GM21529 (cell line): Measurements from ENCODE around the gene MAN1A2.

Experiments
- ATAC-seq: cut with Tn5 transposase; IDR thresholded peaks from one replicate; pipeline ENCODE4 v1.9.1; 2021; ENCODE audit not compliant: unreplicated experiment

MAN1A2 gene

GRCh38 chr1:117481410-117481809, 114.2 kb downstream of the MAN1A2 start:
- ATAC-seq: no peak

GRCh38 chr1:117493906-117494305, 126.7 kb downstream of the MAN1A2 start:
- ATAC-seq: no peak

DNA sequence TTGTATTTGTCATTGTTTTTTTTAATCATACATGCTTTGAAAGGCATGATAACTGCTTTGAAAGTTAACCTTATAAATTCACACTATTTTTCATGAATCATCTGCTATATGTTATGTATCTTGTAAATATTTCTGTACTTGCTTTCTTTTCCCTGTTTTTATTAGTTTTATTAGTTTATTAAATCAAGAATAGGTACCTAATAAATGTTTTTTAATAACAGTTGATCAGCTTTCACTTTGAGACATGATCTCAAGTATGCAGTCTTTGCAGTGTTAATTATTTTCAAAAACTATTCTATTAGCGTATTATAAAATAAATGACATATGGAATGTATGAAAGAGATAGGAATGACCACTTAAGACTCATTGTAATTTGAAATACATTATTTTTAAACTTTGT, 127.8 kb downstream of the MAN1A2 start:
- no peak for ATAC-seq

DNA sequence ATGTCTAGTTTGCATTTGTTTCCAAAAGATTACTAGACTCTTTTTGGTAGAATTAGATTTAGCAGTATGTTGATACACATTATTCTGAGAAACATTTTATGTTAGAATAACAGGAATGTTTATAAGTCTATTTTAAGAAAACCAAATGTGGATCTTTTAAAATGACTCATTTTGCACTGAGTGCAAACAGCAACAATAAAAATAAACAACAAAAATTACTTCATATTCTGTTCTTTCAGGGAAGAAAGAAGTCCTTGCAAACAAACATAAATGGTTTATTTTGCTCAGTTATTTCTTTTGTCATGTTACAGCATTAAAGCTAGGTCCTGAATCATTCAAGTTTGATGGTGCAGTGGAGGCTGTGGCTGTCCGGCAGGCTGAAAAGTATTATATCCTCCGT, 131.8 kb downstream of the MAN1A2 start:
- ATAC-seq: no peak

DNA sequence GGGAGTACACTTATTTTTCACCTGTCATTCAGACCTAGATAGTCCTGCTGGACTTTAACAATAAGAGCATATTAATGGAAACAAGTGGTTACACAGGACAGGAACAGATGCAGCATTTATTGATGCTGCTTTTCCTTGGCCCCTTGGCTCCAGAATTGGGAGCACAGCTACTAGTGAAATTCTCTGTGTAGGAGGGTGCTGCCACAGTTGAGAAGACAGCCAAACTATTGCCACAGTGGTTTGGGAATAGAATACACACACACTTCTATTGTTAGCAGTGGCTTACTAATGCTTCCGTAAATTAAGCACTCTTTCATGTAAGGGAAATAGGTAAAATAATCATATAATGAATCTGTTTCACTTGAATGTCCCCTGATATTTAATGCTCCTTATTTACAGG, 133.3 kb downstream of the MAN1A2 start:
- no peak for ATAC-seq

DNA sequence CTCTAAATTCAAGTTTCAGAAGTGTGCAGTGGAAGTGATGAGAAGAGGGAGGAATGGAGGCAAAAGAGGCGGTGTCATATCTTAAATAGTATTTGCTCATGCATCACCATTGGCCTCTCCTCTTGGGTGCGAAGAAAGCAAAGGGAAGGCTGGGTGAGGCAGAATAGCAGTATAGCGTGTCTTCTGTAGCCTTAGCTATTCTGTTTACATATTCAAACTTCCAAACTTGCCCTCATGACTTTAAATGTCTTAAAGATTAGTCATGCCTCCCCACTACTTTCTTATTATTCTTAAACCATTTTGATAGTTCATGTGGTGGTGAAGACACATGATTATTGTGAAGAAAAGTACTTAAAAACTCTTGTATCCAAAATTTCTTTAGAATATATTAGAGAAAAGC, 134.0 kb downstream of the MAN1A2 start:
- no peak for ATAC-seq

- ATAC-seq: no peak
Observed at GRCh38 chr1:117511273-117511672, 144.0 kb downstream of the MAN1A2 start.

GRCh38 chr1:117512728-117513321, 145.6 kb downstream of the MAN1A2 start:
- no peak for ATAC-seq

- no peak for ATAC-seq
Observed at GRCh38 chr1:117523111-117523510, 155.9 kb downstream of the MAN1A2 start.

DNA sequence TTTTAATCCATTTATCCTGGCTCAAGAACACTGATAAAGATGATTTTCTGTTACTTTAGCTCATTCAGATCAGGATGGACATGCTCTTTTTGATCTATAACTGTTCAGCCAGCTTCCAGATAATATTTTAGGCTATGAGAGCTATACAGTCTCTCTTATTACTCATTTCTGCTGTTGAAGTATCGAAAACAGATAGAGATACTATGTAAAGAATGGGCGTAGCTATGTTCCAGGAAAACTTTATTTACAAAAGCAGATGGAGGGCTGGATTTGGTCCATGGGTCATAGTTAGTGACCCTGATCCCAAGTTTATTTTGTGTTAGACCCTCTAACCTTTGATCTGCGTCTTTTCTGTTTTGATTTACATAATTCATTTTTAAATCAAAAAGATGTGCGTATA, 159.8 kb downstream of the MAN1A2 start:
- no peak for ATAC-seq

- no peak for ATAC-seq
Observed at GRCh38 chr1:117527566-117528102, 160.4 kb downstream of the MAN1A2 start.

DNA sequence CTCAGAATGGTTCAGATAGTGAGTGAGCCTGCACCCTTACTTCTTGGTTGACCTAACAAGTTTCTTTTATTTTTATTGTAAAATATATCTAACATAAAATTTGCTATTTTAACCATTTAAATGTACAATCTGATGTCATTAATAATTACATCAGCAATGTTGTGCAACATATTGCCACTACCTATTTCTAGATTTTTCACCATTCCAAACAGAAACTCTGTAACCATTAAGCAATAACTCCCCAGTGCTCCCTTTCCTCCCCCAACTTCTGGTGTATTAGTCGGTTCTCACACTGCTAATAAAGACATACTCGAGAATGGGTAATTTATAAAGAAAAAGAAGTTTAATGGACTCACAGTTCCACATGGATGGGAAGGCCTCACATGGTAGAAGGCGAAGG, 162.4 kb downstream of the MAN1A2 start:
- no peak for ATAC-seq

DNA sequence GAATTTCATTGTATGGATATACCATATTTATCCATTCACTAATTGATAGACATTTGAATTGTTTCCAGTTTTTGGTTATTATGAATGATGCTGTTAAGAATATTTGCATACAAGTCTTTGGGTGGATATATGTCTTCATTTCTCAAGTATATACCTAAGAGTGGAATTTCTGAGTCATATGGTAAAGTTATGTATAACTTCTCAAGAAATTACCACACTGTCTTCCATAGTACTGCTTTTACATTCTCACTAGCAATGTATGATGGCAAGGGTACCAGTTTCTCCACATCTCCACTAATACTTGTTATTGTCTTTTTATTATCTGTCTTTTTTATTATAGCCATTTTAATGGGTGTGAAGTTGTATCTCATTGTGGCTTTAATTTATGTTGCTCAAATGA, 164.0 kb downstream of the MAN1A2 start:
- no peak for ATAC-seq

GRCh38 chr1:117534995-117535467, 167.8 kb downstream of the MAN1A2 start:
- ATAC-seq: peak; percentile 83

- ATAC-seq: no peak
Observed at GRCh38 chr1:117535821-117536220, 168.6 kb downstream of the MAN1A2 start.

GRCh38 chr1:117537291-117537920, 170.2 kb downstream of the MAN1A2 start:
- ATAC-seq: no peak

- no peak for ATAC-seq
Observed at GRCh38 chr1:117540532-117540931, 173.3 kb downstream of the MAN1A2 start.

DNA sequence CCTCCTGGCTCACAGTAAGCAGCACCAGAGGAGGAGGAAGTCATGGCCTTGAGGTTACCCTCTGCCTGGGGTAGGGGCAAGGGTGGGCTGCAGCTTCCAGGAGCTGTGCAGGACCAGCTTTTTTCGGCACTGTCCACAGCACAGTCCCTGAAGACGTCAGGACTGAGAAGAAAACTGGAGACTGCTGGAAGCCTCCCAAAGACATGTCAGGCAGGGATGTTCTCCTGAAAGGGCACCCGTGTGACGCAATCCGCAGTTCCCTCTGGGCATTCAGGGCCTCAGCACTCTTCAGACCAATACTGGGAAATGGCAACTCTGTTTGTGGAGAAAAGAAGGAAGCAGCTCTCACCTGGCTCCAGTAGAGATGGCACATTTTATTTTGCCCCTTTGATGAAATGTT, 173.8 kb downstream of the MAN1A2 start:
- ATAC-seq: no peak

DNA sequence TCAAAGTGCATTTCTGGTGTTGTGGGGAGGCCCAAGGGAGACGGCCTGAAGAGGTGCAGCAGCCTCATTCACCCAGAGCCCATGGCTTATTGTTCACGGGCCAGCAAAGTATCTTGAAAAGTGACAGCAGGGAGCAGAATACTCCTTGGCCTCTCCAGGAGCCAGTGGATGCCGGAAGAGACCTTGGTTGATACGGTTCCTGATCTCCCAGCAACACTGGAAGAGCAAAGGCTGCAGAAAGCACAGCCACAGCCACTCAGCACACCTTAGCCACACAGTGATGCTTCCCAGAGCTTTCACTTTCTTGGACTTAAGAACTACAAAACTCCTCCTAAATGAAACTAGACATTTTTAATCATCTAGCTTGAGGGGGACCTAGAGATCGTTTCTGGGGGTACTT, 174.3 kb downstream of the MAN1A2 start:
- ATAC-seq: no peak

DNA sequence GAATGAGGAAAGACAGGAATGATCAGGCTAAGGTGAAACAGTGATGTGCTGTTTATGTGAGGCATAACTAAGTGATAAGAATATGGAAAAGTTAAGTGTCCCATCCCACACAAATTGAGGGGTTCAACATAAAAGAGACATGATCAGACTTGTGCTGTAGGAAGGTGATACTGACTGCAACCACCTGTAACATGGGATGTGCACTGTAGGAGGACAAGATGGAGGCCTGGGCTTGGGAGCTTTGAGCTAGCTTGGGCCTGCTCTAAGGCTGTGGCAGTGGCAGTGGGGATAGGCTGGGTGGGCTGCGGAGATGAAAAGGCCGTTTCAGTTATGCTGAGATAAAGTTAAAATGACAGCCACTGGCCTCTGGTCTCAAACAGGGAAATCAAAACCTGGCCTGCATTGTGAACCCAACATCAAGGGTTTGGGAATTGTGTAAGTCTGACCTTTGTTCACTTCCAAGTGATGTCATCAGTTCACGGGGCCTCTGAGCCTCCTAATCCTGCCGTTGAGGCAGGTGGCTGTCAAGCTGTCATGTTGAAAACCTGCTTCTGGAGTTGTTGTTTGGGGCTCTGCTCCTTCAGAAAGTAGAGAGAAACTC, 177.4 kb downstream of the MAN1A2 start:
- no peak for ATAC-seq

DNA sequence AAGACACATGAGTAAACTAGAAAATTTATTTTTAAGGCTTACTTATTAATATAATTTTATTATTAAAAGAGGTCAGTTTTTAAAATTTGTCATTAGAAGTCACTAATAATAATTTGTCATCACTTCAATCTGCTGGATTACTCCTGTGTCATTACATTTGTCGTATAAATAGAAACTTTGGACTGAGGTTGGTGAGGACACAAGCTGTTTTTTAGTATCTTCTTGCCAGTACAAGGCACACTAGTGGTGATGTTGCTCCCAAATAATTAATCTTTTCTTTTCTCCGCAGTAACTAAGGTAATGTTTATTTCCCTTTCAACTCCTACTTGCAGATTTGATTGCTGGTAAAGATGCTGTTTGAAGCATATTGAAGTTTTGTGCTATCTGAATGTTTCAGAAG, 179.2 kb downstream of the MAN1A2 start:
- ATAC-seq: no peak

DNA sequence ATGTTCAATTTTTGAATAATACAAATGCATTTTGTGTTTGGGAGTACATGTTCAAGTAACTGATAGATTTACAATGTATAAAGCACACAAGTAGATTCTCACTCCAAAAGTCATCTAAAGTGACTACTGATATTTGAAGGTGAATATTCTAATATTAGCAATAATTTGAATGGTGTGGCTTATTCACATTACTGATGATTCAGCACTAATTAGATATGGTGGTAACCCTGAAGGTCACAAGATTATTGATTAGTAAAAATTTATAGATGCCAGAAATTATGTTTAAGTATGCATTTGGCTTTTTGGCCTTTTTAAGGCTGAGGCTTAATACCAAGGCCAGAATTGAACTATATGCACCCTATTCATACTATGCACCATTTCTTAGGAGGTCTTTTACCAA, 186.2 kb downstream of the MAN1A2 start:
- ATAC-seq: no peak
